ACHN (cell line): ENCODE data around the gene SHISAL1.

Experiments used
- DNase-seq: peaks from one replicate; pipeline ENCODE4 v3.0.0-alpha.2; 2015
- in situ Hi-C: cut with HindIII; loops from 2 replicates; pipeline ENCODE4 v1.10.0; 2017; ENCODE audit warnings: low sequenced_read_pairs, low pct_ligation_motif_present, low pct_unique_long_range_greater_than_20kb

SHISAL1 gene

DNA sequence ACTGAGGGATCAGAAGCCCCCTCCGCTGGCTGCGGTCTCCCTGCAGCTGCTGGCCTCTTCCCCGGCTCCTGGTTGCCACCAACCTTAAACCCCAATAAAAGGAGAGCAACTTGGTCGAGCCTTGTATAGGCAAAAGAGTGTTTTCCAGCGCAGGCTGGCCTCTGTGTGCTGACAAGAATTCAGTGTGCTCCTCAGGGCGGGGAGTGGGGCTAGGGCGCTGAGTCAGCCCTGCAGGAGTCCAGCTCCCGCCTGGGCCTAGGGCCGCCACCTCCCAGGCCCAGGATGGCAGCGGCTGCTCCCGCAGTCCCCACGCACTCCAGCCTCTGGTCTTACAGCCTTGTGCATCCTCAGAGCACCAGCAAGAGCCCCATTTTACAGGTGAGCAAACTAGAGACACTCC is at the start of gene SHISAL1:
Gene SHISAL1, minus strand, starts transcription at position 186 of the 400 bp plus-strand sequence. CDS start 12,006 bp downstream, outside the sequence.
- no peak for DNase-seq
- in situ Hi-C loops: no loop called here

DNA sequence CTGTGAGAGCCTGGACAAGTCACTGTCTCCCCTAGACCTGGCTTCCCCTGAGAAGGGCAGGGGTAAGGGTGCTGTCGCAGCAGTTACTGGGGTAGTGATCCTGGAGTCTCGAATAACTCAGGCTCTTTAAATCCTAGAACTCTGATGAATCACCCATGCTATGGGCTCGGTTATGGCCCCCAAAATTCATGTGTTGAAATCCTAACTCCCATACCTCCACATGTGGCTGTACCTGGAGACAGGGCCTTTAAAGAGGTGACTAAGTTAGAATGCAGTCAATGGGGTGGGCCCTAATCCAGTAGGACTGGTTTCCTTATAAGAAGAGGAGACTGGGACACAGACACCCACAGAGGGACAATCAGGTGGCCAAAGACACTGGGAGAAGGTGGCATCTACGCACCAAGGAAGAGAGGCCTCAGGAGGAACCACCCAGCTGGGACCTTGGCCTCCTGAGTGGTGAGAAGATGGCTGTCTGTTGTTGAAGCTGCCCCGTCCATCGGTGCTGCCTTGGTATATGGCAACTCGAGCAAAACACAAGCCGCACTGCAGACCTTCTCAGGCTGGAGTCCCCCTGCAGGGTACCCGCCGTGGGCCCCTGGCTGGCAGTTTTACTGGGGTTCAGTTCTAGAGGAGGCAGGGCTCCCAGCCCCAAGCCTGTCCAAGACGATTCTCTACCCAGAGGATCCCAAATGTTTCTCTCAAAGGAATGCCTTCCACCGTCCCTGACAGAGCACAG is 48.8 kb upstream of the SHISAL1 start:
- no peak for DNase-seq
- in situ Hi-C loops: no loop called here

DNA sequence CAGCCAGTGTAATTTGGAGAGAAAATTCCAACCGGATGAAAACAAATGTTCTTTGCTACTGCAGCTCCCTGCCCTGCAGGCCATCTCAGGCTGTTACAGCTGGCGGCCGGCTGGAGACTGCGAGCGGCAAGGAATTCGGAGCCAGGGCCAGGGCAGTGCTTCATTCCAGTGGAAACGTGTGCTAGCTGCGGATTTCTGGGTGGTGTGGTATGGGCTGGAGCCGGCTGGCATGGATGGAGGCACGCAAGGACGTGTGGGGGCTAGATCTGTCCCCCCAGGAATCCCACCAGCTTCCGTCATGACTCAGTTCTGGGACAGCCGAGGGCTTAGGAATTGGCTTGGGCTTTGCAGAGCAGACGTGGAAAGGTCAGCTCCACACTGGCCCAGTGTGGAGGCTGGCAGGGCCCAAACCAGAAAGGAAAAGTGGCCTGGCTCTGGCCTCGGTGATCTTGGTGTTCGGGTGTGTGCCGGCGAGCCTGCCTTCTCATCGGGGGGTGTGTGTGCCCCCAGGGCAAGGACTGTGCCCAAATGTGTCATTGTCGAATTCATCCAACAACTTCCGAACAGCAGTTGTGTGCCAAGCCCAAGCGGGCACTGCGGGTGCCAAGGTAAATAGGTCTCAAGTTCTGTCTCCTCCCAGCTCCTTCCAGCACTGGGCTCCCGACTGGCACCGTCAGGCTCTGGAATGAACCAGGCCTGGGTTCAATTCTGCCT is 48.1 kb upstream of the SHISAL1 start:
- in situ Hi-C loops: no loop called here
- DNase-seq: peak; percentile 82

GRCh38 chr22:44360306-44360667 is 47.5 kb upstream of the SHISAL1 start:
- DNase-seq: no peak
- in situ Hi-C loops: no loop called here

DNA sequence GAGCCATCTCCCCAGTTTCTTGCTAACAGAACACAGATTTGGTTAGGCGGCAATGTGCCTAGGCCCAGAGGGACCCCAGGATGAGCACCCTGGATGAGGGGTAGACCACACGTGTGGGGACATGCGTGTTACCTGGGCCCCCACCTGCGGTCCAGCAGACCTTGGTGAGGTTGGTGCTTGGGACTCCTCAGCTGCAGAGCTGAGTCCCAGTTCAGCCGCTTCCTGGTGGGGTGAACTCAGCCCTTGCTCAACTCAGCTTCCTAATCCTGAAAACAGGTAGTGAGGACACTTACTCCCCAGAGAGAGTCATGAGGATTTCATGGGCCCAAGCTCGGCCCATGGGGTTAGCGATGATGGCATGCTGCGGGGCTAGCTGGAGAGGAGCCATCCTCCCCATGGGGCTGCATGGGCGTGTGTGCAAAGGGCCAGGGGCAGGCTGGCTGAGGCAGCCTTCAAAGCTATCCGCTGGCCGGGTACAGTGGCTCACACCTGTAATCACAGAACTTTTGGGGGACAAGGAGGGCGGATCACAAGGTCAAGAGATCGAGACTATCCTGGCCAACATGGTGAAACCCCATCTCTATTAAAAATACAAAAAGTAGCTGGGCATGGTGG is 46.9 kb upstream of the SHISAL1 start:
- in situ Hi-C loops: no loop called here
- no peak for DNase-seq

GRCh38 chr22:44358709-44359440 is 46.1 kb upstream of the SHISAL1 start:
- in situ Hi-C loops: no loop called here
- no peak for DNase-seq

- DNase-seq: no peak
- in situ Hi-C loops: no loop called here
These were observed 45.3 kb upstream of the SHISAL1 start for GRCh38 chr22:44357966-44358465.

GRCh38 chr22:44357296-44357965 is 44.7 kb upstream of the SHISAL1 start:
- in situ Hi-C loops: no loop called here
- DNase-seq: no peak

DNA sequence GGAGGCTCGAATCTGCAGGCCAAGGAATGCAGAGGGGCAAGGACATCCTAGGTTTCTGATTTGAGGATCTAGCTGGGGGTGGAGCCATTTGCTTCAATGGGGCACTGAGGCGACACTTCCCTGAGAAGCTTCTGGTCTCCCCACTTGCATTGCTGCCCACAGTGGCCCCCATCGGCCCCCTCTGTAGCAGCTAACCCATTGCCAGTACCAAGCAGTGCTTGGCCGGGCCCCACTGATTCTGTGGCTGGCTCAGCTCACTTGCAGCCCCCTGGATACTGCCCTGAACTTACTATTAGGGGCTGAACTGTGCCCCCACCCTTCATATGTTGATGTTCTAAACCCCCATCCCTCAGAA is 42.9 kb upstream of the SHISAL1 start:
- no peak for DNase-seq
- in situ Hi-C loops: no loop called here

- DNase-seq: no peak
- in situ Hi-C loops: no loop called here
These were observed 41.5 kb upstream of the SHISAL1 start for GRCh38 chr22:44354288-44354687.

DNA sequence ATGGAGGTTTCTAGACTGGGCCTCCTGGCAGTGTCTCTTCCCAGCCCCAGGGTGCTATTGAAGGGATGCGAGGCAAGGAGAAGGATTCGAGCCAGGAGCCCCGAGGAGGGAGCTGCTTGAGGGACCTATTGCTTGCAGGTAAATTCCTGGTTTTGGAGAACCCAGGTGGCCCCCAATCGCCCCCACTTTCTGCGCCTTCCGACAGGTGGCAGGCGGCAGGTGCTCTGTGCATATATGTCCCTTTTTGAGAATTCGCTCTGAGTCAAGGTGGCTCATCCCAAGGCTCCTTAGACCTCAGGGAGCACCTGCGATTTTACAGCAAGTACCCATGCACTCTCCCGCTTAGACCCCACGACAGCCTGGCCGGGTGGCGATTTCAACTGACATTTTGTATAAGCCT is 40.3 kb upstream of the SHISAL1 start:
- no peak for DNase-seq
- in situ Hi-C loops: no loop called here

GRCh38 chr22:44352378-44353035 is 39.8 kb upstream of the SHISAL1 start:
- in situ Hi-C loops: no loop called here

DNA sequence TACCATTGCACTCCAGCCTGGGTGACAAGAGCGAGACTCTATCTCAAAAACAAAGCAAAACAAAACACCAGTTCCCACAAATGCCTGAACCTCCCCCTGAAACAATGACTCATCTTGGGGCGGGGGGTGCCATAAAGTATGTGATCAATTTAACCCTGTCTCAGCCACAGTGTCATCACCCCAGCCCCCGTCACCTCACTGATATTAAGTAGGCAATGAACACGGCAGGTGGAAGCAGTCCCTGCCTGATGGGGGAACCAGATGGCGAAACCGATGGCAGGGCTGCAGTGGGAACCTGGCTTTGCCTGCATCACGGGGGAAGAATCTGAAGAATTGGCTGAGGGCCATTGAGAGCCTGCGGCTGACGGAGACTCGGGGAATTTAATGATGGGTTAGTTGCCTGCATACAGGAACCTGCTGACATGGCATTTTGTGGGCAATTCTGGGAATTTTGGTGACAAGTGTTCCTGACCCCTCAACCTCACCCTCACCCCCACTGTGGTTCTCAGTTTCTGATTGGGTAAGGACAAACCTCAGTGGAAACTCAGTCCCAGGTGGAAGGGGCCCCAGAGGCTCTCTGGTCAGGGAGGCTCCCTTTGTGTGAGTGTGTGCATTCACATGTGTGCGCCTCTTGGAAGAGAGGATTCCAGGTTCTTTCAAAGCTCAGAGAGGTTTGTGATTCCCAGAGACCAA is 39.1 kb upstream of the SHISAL1 start:
- in situ Hi-C loops: no loop called here
- peak; percentile 88 for DNase-seq

More at GRCh38 chr22:44352378-44353035, 39.8 kb upstream of the SHISAL1 start:
- no peak for DNase-seq

- no peak for DNase-seq
- in situ Hi-C loops: no loop called here
These were observed 38.3 kb upstream of the SHISAL1 start for GRCh38 chr22:44351037-44351436.

- DNase-seq: no peak
- in situ Hi-C loops: no loop called here
These were observed 36.8 kb upstream of the SHISAL1 start for GRCh38 chr22:44349594-44349993.

DNA sequence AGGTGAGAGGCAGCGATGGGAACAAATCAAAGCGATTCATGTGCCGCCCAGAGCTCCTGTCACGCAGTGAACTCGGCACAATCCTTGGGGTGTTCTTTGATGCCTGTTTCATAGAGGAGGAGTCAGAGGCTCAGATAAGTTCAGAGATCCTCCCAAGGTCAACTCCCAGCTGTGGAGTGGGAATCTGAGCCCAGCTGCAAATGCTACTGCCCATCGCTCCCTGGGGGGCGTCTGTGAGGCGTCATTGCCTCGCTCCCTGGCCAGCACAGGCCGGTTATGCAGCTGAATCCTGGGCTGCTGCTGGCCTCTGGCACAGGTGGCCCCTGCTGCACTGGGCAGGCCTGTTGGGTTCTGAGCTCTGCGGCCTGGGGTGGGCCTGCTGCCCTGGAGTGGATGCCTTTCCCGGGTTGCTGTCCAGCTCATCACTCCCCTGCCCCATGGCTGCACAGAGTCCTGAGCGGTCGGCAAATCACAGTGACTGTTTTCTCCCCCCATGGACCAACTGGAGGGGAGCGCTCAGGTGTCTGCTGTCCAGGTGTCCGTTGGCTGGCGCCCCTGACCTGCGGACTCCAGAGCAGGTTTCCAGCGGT is 36.3 kb upstream of the SHISAL1 start:
- DNase-seq: no peak
- in situ Hi-C loops: no loop called here

GRCh38 chr22:44347549-44347948 is 34.8 kb upstream of the SHISAL1 start:
- in situ Hi-C loops: no loop called here
- DNase-seq: no peak
